Measurements from ENCODE around the gene RPP38.

The RPP38 gene

GRCh38 chr10:15113766-15114165 lies 16.6 kb downstream of the RPP38 start:
- no peak for DNase-seq

GRCh38 chr10:15116225-15116624 lies 19.1 kb downstream of the RPP38 start:
- DNase-seq: no peak

- no peak for DNase-seq
Measured at GRCh38 chr10:15118615-15119014, 21.5 kb downstream of the RPP38 start.

- DNase-seq: no peak
Measured at GRCh38 chr10:15120523-15120922, 23.4 kb downstream of the RPP38 start.

- DNase-seq: no peak
Measured at GRCh38 chr10:15121707-15122106, 24.6 kb downstream of the RPP38 start.

GRCh38 chr10:15122477-15123030 lies 25.4 kb downstream of the RPP38 start:
- DNase-seq: no peak

GRCh38 chr10:15123749-15124184 lies 26.6 kb downstream of the RPP38 start:
- DNase-seq: no peak

GRCh38 chr10:15124190-15124589 lies 27.0 kb downstream of the RPP38 start:
- no peak for DNase-seq

GRCh38 chr10:15124908-15125307 lies 27.8 kb downstream of the RPP38 start:
- no peak for DNase-seq

GRCh38 chr10:15131330-15131729 lies 34.2 kb downstream of the RPP38 start:
- no peak for DNase-seq

GRCh38 chr10:15136129-15137035 lies 39.2 kb downstream of the RPP38 start:
- no peak for DNase-seq

GRCh38 chr10:15137036-15137359 lies 39.8 kb downstream of the RPP38 start:
- no peak for DNase-seq

GRCh38 chr10:15137636-15138035 lies 40.5 kb downstream of the RPP38 start:
- DNase-seq: no peak

- DNase-seq: no peak
Measured at GRCh38 chr10:15140698-15141097, 43.5 kb downstream of the RPP38 start.

- DNase-seq: no peak
Measured at GRCh38 chr10:15141136-15142054, 44.2 kb downstream of the RPP38 start.

- DNase-seq: no peak
Measured at GRCh38 chr10:15144788-15145187, 47.6 kb downstream of the RPP38 start.

GRCh38 chr10:15146366-15146765 lies 49.2 kb downstream of the RPP38 start:
- DNase-seq: no peak

- no peak for DNase-seq
Measured at GRCh38 chr10:15147594-15148392, 50.6 kb downstream of the RPP38 start.

- DNase-seq: no peak
Measured at GRCh38 chr10:15149042-15149771, 52.1 kb downstream of the RPP38 start.

GRCh38 chr10:15150563-15150962 lies 53.4 kb downstream of the RPP38 start:
- DNase-seq: no peak

GRCh38 chr10:15152556-15152955 lies 55.4 kb downstream of the RPP38 start:
- DNase-seq: no peak
